Measurements from ENCODE around the gene GSAP. TPM values are rescaled to one million over a fixed set of nuclear protein-coding genes. Genes with fewer than 3 reads are reported as not detected.
"Not testable (repeated sequence)": the region's sequence is repeated elsewhere in the genome, so short reads cannot be mapped to it uniquely, and the experiment has no call there.

GSAP gene
- total and polyA plus RNA-seq, 2 experiments from 2014 or later, result 1.7 to 3.0 TPM

DNA sequence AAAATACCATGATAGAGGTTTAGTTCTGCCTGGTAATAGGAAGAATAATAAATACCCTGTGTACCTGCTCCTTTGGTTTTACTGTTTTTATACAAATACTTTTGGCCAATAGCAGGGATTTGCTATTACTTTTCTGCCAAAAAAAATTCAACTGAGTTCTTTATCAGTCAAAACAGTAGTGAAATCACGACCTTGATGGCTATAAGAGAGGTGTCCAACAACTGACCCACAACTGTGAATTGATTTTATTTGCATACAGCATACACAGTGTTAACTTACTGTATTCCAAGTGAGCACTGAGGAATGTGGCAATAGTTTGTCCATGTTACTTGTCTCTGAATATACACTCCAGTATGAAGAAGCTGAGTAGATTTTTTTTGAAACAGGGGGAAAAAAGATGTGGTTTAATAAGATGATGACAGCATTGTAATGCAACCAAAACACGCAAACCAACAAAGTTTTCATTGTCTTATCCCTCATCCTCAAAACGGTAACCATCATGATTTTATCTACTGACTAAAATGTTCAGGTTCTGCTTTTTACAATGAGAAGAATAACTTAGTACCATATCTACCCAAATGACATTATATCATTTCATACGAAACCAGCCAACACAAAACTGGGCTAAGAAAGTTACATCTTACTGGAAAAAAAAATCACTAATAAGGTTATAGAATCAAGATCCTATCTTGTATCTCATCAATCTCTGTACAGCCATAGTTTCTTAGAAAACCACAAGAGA, 63.3 kb downstream of the GSAP start:
- H3K36me3 ChIP-seq, result no peaks in the 10 kb centered on the region
- H3K27me3 ChIP-seq, result no peaks in the 10 kb centered on the region
- no peak overlapping the region for H3K27ac ChIP-seq
- DNase-seq (ENCODE audit: low read depth in 1 of 2, low spot score in 1 of 2), result no peak
- H3K4me3 ChIP-seq, result no peak overlapping the region
- TF ChIP-seq, protein P1, sequence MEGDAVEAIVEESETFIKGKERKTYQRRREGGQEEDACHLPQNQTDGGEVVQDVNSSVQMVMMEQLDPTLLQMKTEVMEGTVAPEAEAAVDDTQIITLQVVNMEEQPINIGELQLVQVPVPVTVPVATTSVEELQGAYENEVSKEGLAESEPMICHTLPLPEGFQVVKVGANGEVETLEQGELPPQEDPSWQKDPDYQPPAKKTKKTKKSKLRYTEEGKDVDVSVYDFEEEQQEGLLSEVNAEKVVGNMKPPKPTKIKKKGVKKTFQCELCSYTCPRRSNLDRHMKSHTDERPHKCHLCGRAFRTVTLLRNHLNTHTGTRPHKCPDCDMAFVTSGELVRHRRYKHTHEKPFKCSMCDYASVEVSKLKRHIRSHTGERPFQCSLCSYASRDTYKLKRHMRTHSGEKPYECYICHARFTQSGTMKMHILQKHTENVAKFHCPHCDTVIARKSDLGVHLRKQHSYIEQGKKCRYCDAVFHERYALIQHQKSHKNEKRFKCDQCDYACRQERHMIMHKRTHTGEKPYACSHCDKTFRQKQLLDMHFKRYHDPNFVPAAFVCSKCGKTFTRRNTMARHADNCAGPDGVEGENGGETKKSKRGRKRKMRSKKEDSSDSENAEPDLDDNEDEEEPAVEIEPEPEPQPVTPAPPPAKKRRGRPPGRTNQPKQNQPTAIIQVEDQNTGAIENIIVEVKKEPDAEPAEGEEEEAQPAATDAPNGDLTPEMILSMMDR (IDR thresholded peaks at IDR 0.05; ENCODE audit: low read depth, low read length), result no peak
- H3K9me3 ChIP-seq (ENCODE audit: low read depth), result no peaks in the 10 kb centered on the region
- H3K4me1 ChIP-seq (ENCODE audit: low read depth), result peaks cover 26% of the 10 kb centered on the region

DNA sequence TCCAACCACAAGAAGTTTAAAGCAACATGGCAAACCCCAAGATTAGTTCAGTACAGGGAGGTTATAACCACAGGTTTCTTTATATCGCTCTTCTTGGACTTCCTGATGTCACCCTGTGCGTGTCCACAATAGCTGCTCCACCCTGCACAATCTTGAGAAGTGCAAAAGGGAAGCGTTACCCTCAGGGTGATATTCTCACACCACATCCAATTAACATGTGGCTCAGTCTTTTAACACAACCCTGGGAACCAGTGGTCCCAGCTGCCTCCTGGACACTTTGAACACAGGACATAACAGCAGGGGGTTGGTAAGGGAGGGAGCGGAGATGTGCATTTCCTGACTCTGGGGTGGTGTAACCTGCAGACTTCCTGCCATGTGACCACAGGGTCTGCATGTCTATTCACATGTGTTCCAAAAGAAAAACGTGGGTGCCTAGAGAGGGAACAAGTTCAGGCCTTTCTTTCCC, 64.6 kb downstream of the GSAP start:
- no peak overlapping the region for H3K27ac ChIP-seq
- DNase-seq (ENCODE audit: low read depth in 1 of 2, low spot score in 1 of 2), result no peak
- no peaks in the 10 kb centered on the region for H3K9me3 ChIP-seq (ENCODE audit: low read depth)
- peaks cover 26% of the 10 kb centered on the region for H3K4me1 ChIP-seq (ENCODE audit: low read depth)
- H3K27me3 ChIP-seq, result no peaks in the 10 kb centered on the region
- H3K4me3 ChIP-seq, result no peak overlapping the region
- TF ChIP-seq, protein P1 (IDR thresholded peaks at IDR 0.05; ENCODE audit: low read depth, low read length), result no peak
- H3K36me3 ChIP-seq, result no peaks in the 10 kb centered on the region

DNA sequence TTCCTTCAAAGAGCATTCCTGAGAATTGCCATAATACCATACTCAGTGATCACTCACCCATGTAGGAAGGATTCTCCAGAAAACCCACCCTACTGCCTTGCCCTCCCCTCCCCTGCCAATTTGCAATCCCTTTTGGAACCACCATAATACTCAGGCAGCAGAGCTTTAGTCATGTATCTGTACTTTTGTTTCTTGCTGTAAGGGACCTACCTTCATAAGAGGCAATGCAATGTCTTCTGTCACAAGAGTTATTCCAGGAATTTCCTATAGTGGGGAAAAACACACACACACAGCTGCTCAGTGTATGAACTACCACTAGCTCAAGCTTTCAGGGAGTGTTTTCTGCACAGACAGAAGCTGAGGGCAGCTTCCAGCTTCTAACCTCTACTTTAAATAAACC, 67.0 kb downstream of the GSAP start:
- H3K4me3 ChIP-seq, result no peak overlapping the region
- TF ChIP-seq, protein P1 (IDR thresholded peaks at IDR 0.05; ENCODE audit: low read depth, low read length), result peak; percentile 14
- H3K27ac ChIP-seq, result peak overlapping the region; percentile 53
- no peaks in the 10 kb centered on the region for H3K9me3 ChIP-seq (ENCODE audit: low read depth)
- peak; percentile 27 to 60 for DNase-seq (ENCODE audit: low read depth in 1 of 2, low spot score in 1 of 2)
- no peaks in the 10 kb centered on the region for H3K27me3 ChIP-seq
- H3K4me1 ChIP-seq (ENCODE audit: low read depth), result peaks cover 26% of the 10 kb centered on the region
- no peaks in the 10 kb centered on the region for H3K36me3 ChIP-seq

DNA sequence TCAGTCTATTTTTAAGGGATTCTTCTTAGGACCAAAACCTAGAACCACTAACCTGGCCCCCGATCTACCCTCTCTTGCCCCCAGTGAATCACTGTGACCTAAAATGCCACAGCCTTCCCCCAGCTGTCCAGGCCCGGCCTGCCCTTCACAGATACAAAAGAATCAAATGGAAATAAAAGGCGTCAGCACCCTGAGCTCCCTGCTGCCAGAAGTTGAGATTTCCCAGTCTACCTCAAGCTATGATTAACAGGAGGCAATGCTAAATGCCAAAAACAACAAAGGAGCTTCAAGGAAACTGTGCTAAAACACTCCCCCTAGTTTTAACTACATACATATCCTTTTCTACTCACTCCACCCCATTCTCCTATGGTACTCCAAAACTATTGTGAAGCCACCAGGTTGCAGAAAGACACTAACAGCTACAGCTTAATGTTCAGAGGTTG, 67.8 kb downstream of the GSAP start:
- no peaks in the 10 kb centered on the region for H3K36me3 ChIP-seq
- H3K27me3 ChIP-seq, result no peaks in the 10 kb centered on the region
- no peak overlapping the region for H3K4me3 ChIP-seq
- H3K4me1 ChIP-seq (ENCODE audit: low read depth), result peaks cover 22% of the 10 kb centered on the region
- TF ChIP-seq, protein P1 (IDR thresholded peaks at IDR 0.05; ENCODE audit: low read depth, low read length), result peak; percentile 17
- peak overlapping the region; percentile 53 for H3K27ac ChIP-seq
- no peaks in the 10 kb centered on the region for H3K9me3 ChIP-seq (ENCODE audit: low read depth)
- peak; percentile 41 to 95 for DNase-seq (ENCODE audit: low read depth in 1 of 2, low spot score in 1 of 2)

DNA sequence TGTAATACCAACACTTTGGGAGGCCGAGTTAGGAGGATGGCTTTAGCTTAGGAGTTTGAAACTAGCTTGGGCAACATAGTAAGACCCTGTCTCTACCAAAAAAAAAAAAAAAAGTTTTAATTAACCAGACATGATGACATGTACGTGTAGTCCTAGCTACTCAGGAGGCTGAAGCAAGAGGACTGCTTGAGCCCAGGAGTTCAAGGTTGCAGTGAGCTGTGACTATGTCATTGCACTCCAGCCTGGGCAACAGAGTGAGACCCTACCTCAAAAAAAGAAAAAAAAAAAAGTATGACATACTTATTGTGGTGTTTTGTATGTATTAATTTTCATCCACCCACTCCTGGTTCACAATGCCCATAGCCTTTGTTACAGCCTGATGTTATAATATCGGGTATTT, 69.7 kb downstream of the GSAP start:
- no peak overlapping the region for H3K27ac ChIP-seq
- TF ChIP-seq, protein P1 (IDR thresholded peaks at IDR 0.05; ENCODE audit: low read depth, low read length), result no peak
- no peaks in the 10 kb centered on the region for H3K36me3 ChIP-seq
- peaks cover 12% of the 10 kb centered on the region for H3K4me1 ChIP-seq (ENCODE audit: low read depth)
- H3K4me3 ChIP-seq, result no peak overlapping the region
- no peaks in the 10 kb centered on the region for H3K9me3 ChIP-seq (ENCODE audit: low read depth)
- no peak for DNase-seq (ENCODE audit: low read depth in 1 of 2, low spot score in 1 of 2)
- no peaks in the 10 kb centered on the region for H3K27me3 ChIP-seq

DNA sequence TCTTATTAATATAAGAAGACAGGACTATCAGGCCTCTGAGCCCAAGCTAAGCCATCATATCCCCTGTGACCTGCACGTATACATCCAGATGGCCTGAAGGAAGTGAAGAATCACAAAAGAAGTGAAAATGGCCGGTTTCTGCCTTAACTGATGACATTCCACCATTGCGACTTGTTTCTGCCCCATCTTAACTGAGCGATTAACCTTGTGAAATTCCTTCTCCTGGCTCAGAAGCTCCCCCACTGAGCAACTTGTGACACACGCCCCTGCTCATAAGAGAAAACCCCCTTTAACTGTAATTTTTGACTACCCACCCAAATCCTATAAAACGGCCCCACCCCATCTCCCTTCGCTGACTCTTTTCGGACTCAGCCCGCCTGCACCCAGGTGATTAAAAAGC, 70.7 kb downstream of the GSAP start:
- not testable (repeated sequence) for H3K4me3 ChIP-seq; H3K27me3 ChIP-seq; H3K36me3 ChIP-seq; DNase-seq (ENCODE audit: low read depth in 1 of 2, low spot score in 1 of 2); H3K9me3 ChIP-seq (ENCODE audit: low read depth); H3K27ac ChIP-seq
- H3K4me1 ChIP-seq (ENCODE audit: low read depth), result peaks cover 12% of the 10 kb centered on the region
